Fibroblast of lung (primary cell): Measurements from ENCODE around the gene FERMT1. TPM values are rescaled to one million over a fixed set of nuclear protein-coding genes. Genes with fewer than 3 reads are reported as not detected.

ENCODE experiments used
- DNase-seq, 2 donors: peaks; one replicate each; pipeline versions ENCODE4 v3.0.0 to v3.0.0-alpha.2; 2010; ENCODE audit warnings: low read depth in 2 of 2
- H2AFZ ChIP-seq: 2 replicates; pipeline ENCODE4 v1.5.1; 2012; ENCODE audit warnings: low read length, control low read depth, inconsistent platforms
- H3K27ac ChIP-seq: 2 replicates; pipeline ENCODE4 v1.5.1; 2011; ENCODE audit warnings: low read length, control low read depth; ENCODE audit not compliant: insufficient read depth
- H3K27me3 ChIP-seq: 2 replicates; pipeline ENCODE4 v1.5.1; 2011; ENCODE audit warnings: mild to moderate bottlenecking, low read length; ENCODE audit not compliant: control insufficient read depth, insufficient read depth
- H3K36me3 ChIP-seq: 2 replicates; pipeline ENCODE4 v1.5.1; 2011; ENCODE audit warnings: low read length; ENCODE audit not compliant: control insufficient read depth, insufficient read depth
- H3K4me1 ChIP-seq: 2 replicates; pipeline ENCODE4 v1.5.1; 2011; ENCODE audit warnings: low read length; ENCODE audit not compliant: control insufficient read depth, insufficient read depth; ENCODE audit errors: extremely low read depth
- H3K4me2 ChIP-seq: 2 replicates; pipeline ENCODE4 v1.5.1; 2011; ENCODE audit warnings: low read length, control low read depth; ENCODE audit not compliant: insufficient read depth; ENCODE audit errors: extremely low read depth
- H3K4me3 ChIP-seq, 4 experiments: fragments of 200-600 bp in 1 of 4; sonication (generic) in 1 of 4; replicated peaks in 1 of 4; 2 replicates each; pipeline ENCODE4 v1.5.1; 2011 to 2016; ENCODE audit warnings: low read length in 4 of 4, low read depth in 3 of 4, mild to moderate bottlenecking in 3 of 4, control low read depth in 2 of 4, inconsistent platforms in 1 of 4, mixed read lengths in 1 of 4; ENCODE audit not compliant: insufficient read depth in 1 of 4; ENCODE audit errors: control extremely low read depth in 1 of 4
- H3K79me2 ChIP-seq: 2 replicates; pipeline ENCODE4 v1.5.1; 2012; ENCODE audit warnings: mild to moderate bottlenecking, low read length, inconsistent platforms; ENCODE audit not compliant: control insufficient read depth, insufficient read depth
- H3K9ac ChIP-seq: 2 replicates; pipeline ENCODE4 v1.5.1; 2011; ENCODE audit warnings: mild to moderate bottlenecking, low read length, control low read depth; ENCODE audit not compliant: insufficient read depth
- H3K9me3 ChIP-seq: 2 replicates; pipeline ENCODE4 v1.5.1; 2012; ENCODE audit warnings: low read depth, low read length; ENCODE audit not compliant: control insufficient read depth, insufficient read depth
- H4K20me1 ChIP-seq: 2 replicates; pipeline ENCODE4 v1.5.1; 2011; ENCODE audit warnings: low read length; ENCODE audit not compliant: control insufficient read depth, insufficient read depth; ENCODE audit errors: extremely low read depth
- EZH2 ChIP-seq: IDR thresholded peaks from 2 replicates; pipeline ENCODE4 v1.5.1; 2012; ENCODE audit warnings: low read length, control low read depth, mild to moderate bottlenecking; ENCODE audit errors: missing control alignments
- polyA plus RNA-seq, 2 donors: library from polyadenylated mRNA; depleted of rRNA in 1 of 2; stranded (reverse) in 1 of 2; unstranded in 1 of 2; fragments of >200 nt; gene quantifications; 2 replicates each; pipeline ENCODE4 v1.2.1, GENCODE V29; 2011 to 2012; ENCODE audit warnings: missing spikeins in 1 of 2
- total RNA-seq: library from RNA; depleted of rRNA; stranded (reverse); fragments of >200 nt; gene quantifications from 2 replicates; pipeline ENCODE4 v1.2.1, GENCODE V29; 2014
- TF ChIP-seq, protein P1 (sequence below), 2 donors: IDR thresholded peaks in 1 of 2; conservative IDR thresholded peaks in 1 of 2; 1 replicate in 1 of 2; 2 replicates in 1 of 2; pipeline ENCODE4 v1.5.1; 2011 to 2012; ENCODE audit warnings: low read length in 2 of 2, control low read depth in 1 of 2, inconsistent platforms in 1 of 2, low read depth in 1 of 2, mild to moderate bottlenecking in 1 of 2

The FERMT1 gene
- total and polyA plus RNA-seq, 2 donors (not counting 1 experiment from before 2014, with no cell fraction given) = 6.8 to 8.1 TPM

DNA sequence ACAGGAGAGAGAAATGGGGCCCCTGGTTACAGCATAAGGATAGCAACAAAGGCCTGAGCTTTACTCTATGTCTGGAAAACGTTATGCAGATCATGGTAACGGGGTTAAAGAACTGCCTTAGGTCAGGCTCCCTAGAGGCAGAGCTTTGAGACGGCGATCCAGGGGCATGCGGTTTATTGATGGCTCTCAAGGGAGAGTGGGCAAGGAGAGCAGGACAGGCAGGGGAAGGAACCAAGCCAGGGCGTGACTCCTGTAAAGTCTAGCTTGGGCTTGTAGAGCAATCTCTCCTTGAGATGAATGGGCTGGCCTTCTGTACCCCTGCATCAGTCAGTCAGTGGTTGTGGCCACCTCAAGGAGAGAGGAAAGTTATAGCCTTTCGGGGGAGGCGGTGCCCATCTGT, 12.5 kb upstream of the FERMT1 start:
- H3K27me3 ChIP-seq = no peaks in the 10 kb centered on the region
- H3K4me1 ChIP-seq = no peaks in the 10 kb centered on the region
- no peaks in the 10 kb centered on the region for H3K79me2 ChIP-seq
- H3K9me3 ChIP-seq = no peaks in the 10 kb centered on the region
- H3K4me2 ChIP-seq = no peak overlapping the region
- TF ChIP-seq EZH2 = no peak
- TF ChIP-seq, protein P1, sequence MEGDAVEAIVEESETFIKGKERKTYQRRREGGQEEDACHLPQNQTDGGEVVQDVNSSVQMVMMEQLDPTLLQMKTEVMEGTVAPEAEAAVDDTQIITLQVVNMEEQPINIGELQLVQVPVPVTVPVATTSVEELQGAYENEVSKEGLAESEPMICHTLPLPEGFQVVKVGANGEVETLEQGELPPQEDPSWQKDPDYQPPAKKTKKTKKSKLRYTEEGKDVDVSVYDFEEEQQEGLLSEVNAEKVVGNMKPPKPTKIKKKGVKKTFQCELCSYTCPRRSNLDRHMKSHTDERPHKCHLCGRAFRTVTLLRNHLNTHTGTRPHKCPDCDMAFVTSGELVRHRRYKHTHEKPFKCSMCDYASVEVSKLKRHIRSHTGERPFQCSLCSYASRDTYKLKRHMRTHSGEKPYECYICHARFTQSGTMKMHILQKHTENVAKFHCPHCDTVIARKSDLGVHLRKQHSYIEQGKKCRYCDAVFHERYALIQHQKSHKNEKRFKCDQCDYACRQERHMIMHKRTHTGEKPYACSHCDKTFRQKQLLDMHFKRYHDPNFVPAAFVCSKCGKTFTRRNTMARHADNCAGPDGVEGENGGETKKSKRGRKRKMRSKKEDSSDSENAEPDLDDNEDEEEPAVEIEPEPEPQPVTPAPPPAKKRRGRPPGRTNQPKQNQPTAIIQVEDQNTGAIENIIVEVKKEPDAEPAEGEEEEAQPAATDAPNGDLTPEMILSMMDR (conservative IDR thresholded peaks at IDR 0.05 in 1 of 2, IDR thresholded peaks at IDR 0.05 in 1 of 2; ENCODE audit: low read depth in 1 of 2, low read length in 2 of 2) = no peak
- H4K20me1 ChIP-seq = no peaks in the 10 kb centered on the region
- no peak overlapping the region for H3K27ac ChIP-seq
- DNase-seq = no peak
- H3K9ac ChIP-seq = no peak overlapping the region
- H3K4me3 ChIP-seq = no peak overlapping the region
- H3K36me3 ChIP-seq = no peaks in the 10 kb centered on the region
- H2AFZ ChIP-seq = no peak overlapping the region

DNA sequence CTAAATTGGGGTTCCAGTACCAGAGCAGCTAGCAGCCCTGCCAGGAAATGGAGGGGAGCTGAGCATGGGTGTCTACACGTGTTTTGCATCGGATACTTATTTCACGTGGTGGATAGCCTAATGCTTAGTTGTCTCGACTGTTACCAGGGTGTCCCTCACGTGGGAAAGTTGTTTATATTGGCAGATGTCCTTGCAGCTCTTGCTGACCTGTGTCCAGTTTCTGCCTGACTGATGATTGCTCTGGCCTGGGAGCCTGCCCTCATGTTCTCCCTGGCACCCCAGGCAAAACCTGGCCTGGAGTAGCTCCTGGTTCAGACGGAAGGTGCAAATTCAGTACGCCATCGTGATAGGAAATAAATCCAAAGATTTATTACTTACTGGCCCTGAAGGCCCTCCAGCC, 11.8 kb upstream of the FERMT1 start:
- H3K4me3 ChIP-seq = no peak overlapping the region
- TF ChIP-seq, protein P1 (conservative IDR thresholded peaks at IDR 0.05 in 1 of 2, IDR thresholded peaks at IDR 0.05 in 1 of 2; ENCODE audit: low read depth in 1 of 2, low read length in 2 of 2) = no peak
- TF ChIP-seq EZH2 = no peak
- no peaks in the 10 kb centered on the region for H4K20me1 ChIP-seq
- H3K36me3 ChIP-seq = no peaks in the 10 kb centered on the region
- no peaks in the 10 kb centered on the region for H3K4me1 ChIP-seq
- H3K27ac ChIP-seq = no peak overlapping the region
- H3K9ac ChIP-seq = no peak overlapping the region
- no peaks in the 10 kb centered on the region for H3K27me3 ChIP-seq
- no peak overlapping the region for H3K4me2 ChIP-seq
- no peaks in the 10 kb centered on the region for H3K79me2 ChIP-seq
- H2AFZ ChIP-seq = no peak overlapping the region
- no peaks in the 10 kb centered on the region for H3K9me3 ChIP-seq
- no peak for DNase-seq

DNA sequence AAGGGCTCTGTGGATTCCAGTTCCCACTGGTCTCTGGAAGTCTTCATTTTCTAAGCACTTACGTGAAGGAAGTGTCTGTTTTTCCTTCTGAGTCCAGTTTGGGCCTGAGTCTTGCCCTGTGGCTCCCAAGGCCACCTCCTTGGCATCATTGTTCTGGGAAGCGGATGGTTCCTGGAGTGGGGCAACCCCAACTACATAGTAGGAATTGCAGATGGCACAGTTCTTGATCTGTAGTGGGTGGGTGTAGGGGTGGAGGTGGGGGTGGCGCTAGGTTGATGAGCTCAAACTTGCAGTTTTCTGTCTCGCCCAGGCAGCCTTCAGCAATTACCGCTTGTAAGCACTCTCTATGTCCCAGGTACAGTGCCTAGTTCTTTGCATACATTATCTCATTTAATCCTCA, 7.2 kb upstream of the FERMT1 start:
- Histone ChIP-seq H3K4me1 (no peaks in the 10 kb centered on the region), H3K4me2 (no peak overlapping the region), H3K27me3 (peaks cover 11% of the 10 kb centered on the region), H3K79me2 (no peaks in the 10 kb centered on the region), H3K36me3 (no peaks in the 10 kb centered on the region), H3K27ac (no peak overlapping the region), H2AFZ (no peak overlapping the region), H3K4me3 (no peak overlapping the region), H3K9ac (no peak overlapping the region), H4K20me1 (no peaks in the 10 kb centered on the region), H3K9me3 (no peaks in the 10 kb centered on the region)
- TF ChIP-seq EZH2 = no peak
- TF ChIP-seq, protein P1 (conservative IDR thresholded peaks at IDR 0.05 in 1 of 2, IDR thresholded peaks at IDR 0.05 in 1 of 2; ENCODE audit: low read depth in 1 of 2, low read length in 2 of 2) = no peak
- DNase-seq = no peak
